Dedifferentiated amniotic fluid mesenchymal stem cell (primary cell): ENCODE data around the gene AATK.

Experiments used
- DNase-seq: peaks from one replicate; pipeline ENCODE4 v3.0.0-alpha.2; 2016; ENCODE audit errors: extremely low spot score

The AATK gene, protein sequence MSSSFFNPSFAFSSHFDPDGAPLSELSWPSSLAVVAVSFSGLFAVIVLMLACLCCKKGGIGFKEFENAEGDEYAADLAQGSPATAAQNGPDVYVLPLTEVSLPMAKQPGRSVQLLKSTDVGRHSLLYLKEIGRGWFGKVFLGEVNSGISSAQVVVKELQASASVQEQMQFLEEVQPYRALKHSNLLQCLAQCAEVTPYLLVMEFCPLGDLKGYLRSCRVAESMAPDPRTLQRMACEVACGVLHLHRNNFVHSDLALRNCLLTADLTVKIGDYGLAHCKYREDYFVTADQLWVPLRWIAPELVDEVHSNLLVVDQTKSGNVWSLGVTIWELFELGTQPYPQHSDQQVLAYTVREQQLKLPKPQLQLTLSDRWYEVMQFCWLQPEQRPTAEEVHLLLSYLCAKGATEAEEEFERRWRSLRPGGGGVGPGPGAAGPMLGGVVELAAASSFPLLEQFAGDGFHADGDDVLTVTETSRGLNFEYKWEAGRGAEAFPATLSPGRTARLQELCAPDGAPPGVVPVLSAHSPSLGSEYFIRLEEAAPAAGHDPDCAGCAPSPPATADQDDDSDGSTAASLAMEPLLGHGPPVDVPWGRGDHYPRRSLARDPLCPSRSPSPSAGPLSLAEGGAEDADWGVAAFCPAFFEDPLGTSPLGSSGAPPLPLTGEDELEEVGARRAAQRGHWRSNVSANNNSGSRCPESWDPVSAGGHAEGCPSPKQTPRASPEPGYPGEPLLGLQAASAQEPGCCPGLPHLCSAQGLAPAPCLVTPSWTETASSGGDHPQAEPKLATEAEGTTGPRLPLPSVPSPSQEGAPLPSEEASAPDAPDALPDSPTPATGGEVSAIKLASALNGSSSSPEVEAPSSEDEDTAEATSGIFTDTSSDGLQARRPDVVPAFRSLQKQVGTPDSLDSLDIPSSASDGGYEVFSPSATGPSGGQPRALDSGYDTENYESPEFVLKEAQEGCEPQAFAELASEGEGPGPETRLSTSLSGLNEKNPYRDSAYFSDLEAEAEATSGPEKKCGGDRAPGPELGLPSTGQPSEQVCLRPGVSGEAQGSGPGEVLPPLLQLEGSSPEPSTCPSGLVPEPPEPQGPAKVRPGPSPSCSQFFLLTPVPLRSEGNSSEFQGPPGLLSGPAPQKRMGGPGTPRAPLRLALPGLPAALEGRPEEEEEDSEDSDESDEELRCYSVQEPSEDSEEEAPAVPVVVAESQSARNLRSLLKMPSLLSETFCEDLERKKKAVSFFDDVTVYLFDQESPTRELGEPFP (N-terminal part only)

GRCh38 chr17:81166033-81166492 is at the start of gene AATK:
Gene AATK, minus strand, starts transcription at chr17:81166221. Its CDS starts 229 bp downstream, at chr17:81165992.
- no peak for DNase-seq

DNA sequence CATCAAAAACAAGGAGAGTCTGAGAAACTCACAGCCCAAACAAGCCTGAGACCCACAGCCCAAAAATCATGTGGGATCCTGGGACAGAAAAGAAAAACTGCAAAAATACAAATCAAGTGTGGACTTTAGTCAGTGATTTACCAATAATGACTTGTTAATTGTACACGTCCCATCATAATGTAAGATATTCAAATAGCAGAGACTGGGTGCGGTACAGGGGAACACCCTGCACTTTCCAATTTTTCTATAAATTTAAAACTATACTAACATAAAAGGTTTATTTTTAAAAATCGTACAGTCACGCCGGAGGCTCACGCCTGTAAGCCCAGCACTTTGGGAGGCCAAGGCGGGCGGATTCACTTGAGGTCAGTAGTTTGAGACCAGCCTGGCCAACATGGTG is 48.0 kb upstream of the AATK start:
- DNase-seq: no peak

- no peak for DNase-seq
Observed at GRCh38 chr17:81212365-81212764, 46.3 kb upstream of the AATK start.

- no peak for DNase-seq
Observed at GRCh38 chr17:81210868-81211267, 44.8 kb upstream of the AATK start.

DNA sequence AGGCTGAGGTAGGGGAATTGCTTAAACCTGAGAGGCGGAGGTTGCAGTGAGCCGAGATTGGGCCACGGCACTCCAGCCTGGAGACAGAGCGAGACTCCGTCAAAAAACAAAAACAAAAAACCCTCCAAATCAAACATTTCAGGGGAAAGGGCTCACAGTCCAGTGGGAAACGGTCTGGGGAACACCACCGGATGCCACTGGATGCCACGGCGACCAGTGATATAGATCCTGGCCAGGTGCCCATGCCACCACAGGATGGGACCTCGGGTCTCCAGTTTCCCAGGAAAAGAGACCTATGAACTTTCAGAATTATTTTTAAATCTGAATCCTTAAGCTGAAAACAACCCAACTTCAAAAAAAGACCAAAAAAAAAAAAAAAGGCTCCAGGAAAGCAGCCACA is 44.4 kb upstream of the AATK start:
- no peak for DNase-seq

- DNase-seq: no peak
Observed at GRCh38 chr17:81209141-81209540, 43.1 kb upstream of the AATK start.

DNA sequence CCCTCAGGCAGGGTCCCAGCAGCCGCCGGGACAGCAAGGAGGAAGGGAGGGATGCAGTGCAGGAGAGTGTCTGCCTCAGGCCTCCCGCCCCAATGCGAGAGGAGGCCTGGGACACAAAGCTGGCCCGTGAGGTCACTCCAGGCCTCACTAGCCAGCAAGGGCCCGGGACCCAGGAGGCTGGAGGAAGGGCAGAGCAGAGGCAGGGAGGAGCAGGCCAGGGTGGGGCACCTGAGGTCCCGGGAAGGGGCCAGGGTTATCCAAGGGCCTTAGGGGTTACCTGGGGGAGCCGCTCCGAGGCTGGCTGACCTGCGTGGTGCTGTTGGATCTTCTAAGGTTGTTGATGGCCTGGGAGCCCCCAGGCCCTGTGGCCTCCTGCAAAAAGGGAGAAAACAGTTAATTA is 42.6 kb upstream of the AATK start:
- DNase-seq: no peak

DNA sequence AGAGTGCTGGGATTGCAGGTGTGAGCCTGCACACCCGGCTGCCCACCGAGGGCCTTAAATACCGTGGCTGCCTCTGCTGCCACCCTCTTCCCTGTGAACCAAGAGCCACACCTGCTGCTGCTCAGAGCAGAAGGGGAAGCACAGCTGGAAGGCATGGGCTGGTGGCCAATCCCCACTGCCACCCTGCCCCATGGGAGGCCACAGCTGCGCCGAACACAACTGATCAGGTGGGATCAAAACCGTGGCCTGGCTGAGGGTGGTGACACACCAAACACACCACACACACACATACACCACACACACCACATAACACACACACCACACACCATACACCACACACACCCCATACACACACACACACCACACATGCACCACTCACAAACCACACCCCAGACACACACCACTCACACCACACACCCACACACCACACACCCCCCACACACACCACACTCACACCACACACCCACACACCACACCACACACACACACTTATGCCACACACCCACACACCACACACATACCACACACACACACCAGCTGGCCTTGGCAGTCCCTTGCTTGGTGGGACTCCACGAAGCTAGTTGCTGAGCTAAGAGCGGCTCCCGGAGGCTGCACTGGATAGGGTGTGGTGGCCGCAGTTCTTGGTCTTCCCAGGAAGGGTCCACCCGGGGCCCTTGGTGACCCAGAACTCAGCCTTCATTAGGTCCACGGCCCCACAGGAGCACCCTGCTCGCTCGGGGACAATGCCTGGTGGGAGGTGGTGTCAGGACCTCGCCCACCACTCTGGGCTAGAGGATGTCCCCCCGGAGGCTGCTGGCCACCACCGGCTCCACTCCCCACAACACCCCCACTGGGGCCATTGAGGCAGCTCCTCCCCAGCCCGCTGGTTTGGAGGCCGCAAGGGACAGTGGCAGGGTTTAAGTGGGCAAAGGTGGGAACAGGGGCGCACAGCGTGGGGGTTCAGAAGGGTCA is 41.9 kb upstream of the AATK start:
- DNase-seq: no peak

DNA sequence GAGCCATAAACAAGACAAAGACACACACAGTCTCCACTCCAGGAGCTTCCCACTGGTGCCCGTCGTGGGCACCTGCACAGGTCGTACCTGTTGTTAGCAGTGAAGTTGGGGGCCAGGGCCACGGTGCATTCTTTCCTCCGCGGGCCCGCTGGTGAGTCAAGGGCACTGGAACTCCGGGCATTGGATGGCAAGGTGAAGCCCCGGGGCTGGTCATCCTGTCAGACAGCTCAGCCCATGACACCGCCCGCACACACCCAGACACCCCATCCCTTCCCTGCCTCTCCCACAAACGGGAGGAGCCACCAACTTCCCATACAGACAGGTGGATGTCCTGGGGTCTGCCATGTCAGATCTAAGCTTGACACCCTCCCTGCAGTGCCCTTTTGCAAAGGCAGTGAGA is 40.6 kb upstream of the AATK start:
- no peak for DNase-seq

DNA sequence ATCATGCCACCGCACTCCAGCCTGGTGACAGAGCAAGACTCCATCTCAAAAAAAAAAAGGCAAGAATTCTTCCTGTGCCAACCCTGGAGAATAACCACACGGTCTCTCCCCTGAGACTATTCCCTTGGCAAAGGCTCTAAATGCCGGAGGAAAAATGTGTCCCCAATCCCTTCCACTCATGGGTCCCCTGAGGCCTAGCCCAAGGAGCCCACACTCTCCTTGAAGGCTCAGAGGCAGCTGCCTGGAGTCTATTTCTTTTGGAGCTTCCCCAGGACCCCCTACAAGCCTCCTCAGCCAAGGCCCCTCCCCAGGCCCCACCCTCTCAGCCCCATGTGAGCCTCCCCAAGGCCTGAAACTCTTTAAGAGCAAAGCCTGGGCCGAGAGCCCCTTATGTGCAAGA is 40.1 kb upstream of the AATK start:
- no peak for DNase-seq

DNA sequence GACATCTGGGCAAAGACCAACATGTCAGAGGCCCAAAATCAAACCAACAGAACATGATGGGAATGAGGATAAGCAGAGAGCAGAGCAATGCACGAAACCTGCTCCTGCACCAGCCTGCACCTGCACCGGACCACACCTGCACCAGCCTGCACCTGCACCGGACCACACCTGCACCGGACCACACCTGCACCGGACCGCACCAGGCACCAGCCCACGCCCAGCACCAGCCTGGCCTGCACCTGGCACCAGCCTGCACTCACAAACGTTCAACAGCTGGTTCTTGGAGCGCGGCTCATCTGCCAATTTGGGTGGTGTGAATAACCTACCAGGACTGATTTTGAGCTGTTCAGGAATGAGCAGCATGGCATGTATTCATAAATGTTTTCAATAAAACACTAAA is 38.6 kb upstream of the AATK start:
- DNase-seq: no peak

DNA sequence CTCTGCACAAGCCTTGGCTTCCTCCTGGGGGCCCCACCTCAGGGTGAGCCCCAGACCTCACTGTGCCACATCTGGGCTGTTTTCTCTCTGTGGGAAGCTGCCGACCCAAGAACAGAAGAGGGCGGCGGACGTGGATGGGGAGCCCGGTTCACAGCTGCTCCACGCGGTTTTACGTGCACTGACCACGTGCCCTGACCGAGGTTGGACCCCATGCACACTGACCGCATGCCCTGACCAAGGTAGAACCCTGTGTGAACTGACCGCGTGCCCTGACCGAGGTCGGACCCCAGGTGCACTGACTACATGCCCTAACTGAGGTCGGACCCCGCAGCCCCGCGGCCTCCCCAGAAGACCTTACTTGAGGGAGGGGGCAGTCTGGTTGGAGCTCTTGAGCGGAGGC is 37.1 kb upstream of the AATK start:
- DNase-seq: no peak

DNA sequence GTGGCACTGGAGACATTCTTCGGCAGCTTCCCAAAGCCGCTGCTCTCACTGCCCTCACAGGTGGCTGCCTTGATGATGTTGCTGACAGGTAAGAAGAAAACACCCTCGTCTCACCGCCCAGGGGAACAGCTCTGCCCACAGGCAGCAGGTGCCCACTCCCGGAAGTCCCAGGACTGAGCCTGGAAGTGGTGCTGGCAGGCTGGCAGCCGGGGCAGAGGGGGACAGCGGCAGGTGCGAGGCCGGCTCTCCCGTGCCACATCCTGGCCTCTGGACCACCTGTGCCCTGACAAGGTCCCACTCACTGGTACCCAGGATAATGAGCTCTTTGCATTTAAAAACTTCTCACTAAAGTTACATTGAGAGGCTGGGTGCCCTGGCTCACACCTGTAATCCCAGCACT is 36.3 kb upstream of the AATK start:
- DNase-seq: no peak

DNA sequence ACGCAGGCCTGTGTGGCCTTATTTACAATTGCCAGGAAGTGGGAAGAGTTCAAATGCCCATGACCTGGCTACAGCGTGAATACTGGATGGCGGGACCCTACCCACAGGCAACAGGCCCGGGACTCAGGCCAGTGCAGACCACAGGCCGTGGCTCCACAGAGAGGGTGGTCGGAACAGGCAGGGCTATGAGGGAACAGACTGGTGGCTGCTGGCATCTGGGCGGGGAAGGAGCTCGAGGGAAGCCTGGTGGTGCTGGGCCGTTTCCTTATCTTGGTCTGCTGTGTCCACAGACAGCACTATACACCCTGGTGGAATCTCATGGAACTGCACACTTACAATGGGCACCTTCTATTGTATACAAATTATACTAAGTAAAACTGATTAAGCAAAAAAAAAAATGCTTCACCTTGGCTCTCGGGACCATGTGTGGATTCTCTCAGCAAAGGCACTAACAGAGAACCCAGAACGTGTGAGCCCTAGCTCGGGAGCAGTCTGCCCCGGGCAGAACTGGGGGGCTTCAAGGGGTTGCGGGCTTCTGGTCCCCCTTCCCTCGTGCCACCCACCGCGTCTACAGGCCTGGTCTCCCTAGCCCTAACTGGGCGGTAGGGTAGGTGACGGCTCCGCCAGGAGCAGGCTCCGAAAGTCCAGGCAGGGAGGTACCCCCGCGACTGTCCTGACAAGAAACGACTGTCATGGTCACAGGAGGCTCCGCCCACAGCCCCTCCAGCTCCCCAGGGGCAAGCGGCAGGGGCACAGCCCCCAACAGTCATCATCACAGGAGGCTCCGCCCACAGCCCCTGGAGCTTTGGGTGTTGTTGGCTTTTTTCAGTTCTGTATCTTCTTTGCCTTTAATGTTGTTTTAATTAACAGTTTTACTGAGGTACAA is 34.9 kb upstream of the AATK start:
- DNase-seq: peak; percentile 55

DNA sequence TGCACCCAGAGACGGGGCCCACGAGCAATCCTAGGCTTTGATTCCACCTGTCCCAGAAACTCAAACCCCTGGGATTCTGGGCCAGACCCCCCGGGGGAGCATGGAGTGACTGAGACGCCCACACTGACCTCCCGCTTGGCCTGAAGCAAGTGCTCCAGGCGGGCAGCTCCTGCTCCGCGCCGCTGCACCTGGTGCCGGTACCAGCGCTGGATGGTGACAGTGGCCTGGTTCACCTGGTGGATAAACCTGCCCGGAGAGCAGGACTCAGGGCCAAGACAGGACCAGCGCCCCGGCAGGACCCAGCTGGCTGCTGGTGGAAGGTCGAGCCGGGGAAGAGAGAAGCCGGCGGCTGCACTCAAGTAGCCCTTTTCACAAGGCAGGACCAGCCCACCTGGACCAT is 34.2 kb upstream of the AATK start:
- DNase-seq: no peak

- no peak for DNase-seq
Observed at GRCh38 chr17:81199482-81199830, 33.4 kb upstream of the AATK start.

GRCh38 chr17:81198826-81199481 is 32.9 kb upstream of the AATK start:
- DNase-seq: no peak

- no peak for DNase-seq
Observed at GRCh38 chr17:81197831-81198490, 31.9 kb upstream of the AATK start.

- DNase-seq: no peak
Observed at GRCh38 chr17:81197409-81197795, 31.4 kb upstream of the AATK start.
